ENCODE measurements around the gene UBE3C.

DNA sequence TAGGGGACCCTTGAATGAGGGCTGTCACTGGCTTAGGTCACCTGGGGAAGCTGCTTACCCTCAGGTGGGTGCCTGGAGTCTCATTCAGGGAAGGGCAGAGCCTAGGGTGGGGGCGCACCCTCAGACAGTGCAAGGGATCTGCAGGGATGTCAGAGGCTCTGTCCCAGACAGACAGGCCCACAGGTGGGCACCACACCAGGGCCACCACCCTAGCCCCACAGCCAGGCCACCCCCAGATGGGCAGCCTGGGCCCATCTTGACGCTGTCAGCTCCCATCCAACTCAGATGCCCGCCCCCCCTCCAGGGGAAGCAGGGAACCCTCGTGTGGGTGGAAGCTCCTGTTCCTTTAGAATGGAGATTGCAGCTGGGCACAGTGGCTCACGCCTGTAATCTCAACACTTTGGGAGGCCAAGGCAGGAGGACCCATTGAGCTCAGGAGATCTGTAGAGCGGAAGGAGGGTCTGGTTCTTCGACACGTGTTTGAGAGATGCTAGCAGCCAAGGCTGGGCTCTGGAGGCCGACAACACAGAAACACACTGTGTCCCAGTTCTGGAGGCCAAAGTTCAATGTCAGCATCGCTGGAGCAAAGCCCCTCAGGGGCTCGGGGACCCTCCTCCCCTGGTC lies 139.6 kb downstream of the UBE3C start:
- TF ChIP-seq POLR2A (IDR thresholded peaks at IDR 0.05): no peak
- TF ChIP-seq, protein P1, sequence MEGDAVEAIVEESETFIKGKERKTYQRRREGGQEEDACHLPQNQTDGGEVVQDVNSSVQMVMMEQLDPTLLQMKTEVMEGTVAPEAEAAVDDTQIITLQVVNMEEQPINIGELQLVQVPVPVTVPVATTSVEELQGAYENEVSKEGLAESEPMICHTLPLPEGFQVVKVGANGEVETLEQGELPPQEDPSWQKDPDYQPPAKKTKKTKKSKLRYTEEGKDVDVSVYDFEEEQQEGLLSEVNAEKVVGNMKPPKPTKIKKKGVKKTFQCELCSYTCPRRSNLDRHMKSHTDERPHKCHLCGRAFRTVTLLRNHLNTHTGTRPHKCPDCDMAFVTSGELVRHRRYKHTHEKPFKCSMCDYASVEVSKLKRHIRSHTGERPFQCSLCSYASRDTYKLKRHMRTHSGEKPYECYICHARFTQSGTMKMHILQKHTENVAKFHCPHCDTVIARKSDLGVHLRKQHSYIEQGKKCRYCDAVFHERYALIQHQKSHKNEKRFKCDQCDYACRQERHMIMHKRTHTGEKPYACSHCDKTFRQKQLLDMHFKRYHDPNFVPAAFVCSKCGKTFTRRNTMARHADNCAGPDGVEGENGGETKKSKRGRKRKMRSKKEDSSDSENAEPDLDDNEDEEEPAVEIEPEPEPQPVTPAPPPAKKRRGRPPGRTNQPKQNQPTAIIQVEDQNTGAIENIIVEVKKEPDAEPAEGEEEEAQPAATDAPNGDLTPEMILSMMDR (IDR thresholded peaks at IDR 0.05): no peak
- no peak for TF ChIP-seq POLR2AphosphoS5 (IDR thresholded peaks at IDR 0.05)

All from prostate gland (tissue), 2 donors.